Fibroblast of pulmonary artery (primary cell): Measurements from ENCODE around the gene ZDHHC17.
"Not testable (repeated sequence)": the region's sequence is repeated elsewhere in the genome, so short reads cannot be mapped to it uniquely, and the experiment has no call there.

Source experiments
- DNase-seq: peaks from one replicate; pipeline ENCODE4 v3.0.0-alpha.2; 2010; ENCODE audit warnings: low read depth
- H3K4me3 ChIP-seq: replicated peaks from 2 replicates; pipeline ENCODE4 v1.5.1; 2011; ENCODE audit warnings: low read depth, mild to moderate bottlenecking, control low read depth, low read length, moderate library complexity
- TF ChIP-seq, protein P1 (sequence below): IDR thresholded peaks from 2 replicates; pipeline ENCODE4 v1.5.1; 2011; ENCODE audit warnings: mild to moderate bottlenecking, control low read depth, low read length, inconsistent platforms; ENCODE audit errors: missing control alignments

ZDHHC17 gene

DNA sequence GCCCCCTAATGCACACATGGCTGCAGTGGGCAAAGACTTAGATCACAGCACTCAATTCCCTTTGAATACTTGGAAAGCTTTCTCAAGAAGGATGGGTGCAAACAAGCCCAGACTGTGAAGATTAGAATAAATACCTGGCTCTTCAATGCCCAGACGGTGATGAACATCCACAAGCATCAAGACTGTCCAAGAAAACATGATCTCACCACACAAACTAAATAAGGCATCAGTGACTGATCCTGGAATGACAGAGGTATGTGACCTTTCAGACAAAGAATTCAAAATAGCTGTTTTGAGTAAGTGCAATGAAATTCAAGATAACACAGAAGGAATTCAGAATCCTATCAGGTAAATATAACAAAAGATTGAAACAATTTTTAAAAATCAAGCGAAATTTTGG lies 43.8 kb upstream of the ZDHHC17 start:
- TF ChIP-seq, protein P1, sequence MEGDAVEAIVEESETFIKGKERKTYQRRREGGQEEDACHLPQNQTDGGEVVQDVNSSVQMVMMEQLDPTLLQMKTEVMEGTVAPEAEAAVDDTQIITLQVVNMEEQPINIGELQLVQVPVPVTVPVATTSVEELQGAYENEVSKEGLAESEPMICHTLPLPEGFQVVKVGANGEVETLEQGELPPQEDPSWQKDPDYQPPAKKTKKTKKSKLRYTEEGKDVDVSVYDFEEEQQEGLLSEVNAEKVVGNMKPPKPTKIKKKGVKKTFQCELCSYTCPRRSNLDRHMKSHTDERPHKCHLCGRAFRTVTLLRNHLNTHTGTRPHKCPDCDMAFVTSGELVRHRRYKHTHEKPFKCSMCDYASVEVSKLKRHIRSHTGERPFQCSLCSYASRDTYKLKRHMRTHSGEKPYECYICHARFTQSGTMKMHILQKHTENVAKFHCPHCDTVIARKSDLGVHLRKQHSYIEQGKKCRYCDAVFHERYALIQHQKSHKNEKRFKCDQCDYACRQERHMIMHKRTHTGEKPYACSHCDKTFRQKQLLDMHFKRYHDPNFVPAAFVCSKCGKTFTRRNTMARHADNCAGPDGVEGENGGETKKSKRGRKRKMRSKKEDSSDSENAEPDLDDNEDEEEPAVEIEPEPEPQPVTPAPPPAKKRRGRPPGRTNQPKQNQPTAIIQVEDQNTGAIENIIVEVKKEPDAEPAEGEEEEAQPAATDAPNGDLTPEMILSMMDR: no peak
- H3K4me3 ChIP-seq: no peak overlapping the region
- peak; percentile 40 for DNase-seq

DNA sequence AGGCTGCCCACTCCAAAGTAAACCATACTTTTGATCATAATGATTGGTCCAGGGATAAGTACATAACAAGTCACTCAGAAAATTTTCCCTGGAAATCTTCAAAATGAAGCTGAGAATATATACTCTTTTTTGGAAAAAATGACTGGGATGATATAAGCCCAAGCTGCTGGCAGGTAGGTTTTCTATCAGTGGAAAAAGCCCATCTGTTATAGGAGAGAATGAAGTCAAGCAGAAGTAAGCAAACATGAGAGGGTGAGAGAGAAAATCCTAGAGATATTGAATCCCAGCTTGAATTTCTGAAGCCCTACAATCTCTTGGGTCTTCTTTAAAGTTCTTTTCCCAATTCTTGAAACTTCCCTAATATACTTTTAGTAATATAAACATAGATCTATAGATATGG lies 37.3 kb upstream of the ZDHHC17 start:
- H3K4me3 ChIP-seq: no peak overlapping the region
- TF ChIP-seq, protein P1: no peak
- DNase-seq: no peak

DNA sequence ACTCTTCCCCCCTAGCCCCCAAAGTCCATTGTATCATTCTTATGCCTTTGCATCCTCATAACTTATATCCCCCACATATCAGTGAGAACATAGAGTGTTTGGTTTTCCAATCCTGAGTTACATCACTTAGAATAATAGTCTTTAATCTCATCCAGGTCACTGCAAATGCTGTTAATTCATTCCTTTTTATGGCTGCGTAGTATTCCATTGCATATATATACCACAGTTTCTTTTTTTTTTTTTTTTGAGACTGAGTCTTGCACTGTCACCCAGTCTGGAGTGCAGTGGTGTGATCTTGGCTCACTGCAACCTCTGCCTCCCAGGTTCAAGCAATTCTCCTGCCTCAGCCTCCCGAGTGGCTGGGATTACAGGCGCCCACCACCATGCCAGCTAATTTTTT lies 31.7 kb upstream of the ZDHHC17 start:
- DNase-seq, H3K4me3 ChIP-seq: not testable (repeated sequence)

DNA sequence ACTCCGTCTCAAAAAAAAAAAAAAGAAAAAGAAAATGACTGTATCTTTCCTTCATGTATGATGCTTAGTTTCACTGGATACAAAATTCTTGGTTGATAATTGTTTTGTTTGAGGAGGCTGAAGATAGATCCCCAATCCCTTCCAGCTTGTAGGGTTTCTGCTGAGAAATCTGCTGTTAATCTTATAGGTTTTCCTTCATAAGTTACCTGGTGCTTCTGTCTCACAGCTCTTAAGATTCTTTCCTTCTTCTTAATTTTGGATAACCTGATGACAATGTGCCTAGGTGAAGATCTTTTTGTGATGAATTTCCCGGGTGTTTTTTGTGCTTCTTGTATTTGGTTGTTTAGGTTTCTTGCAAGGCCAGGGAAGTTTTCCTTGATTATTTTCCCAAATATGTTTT lies 26.2 kb upstream of the ZDHHC17 start:
- H3K4me3 ChIP-seq, DNase-seq: not testable (repeated sequence)

DNA sequence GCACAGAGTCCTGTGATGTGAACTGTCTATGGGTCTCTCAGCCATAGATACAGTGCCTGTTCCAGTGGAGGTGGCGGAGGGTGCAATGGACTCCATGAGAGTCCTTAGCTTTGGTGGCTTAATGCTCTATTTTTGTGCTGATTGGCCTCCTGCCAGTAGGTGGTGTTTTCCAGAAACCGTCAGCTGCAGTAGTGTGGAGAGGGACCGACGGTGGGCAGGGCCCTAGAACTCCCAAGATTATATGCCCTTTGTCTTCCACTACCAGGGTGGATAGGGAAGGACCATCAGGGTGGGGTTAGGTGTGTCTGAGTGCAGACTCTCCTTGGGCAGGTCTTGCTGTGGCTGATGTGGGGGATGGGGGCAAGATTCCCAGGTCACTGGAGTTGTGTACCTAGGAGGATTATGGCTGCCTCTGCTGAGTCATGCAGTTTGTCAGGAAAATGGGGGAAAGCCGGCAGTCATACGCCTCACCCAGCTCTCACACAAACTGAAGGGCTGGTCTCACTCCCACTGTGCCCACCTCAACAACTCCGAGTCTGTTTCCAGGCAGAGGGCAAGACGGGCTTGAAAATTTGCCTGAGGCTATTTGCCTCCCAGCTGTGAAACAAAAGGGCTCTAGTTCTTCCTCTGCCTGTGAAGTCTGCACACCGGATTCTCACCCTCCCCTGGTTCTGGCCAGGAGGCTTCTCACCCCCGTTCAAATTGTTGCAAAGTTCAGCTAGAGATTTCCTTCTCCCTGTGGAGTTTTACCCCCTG lies 24.9 kb upstream of the ZDHHC17 start:
- no peak overlapping the region for H3K4me3 ChIP-seq
- no peak for DNase-seq
- TF ChIP-seq, protein P1: no peak

GRCh38 chr12:76739896-76740295 lies 24.0 kb upstream of the ZDHHC17 start:
- TF ChIP-seq, protein P1: no peak
- H3K4me3 ChIP-seq: no peak overlapping the region
- no peak for DNase-seq

- TF ChIP-seq, protein P1: no peak
- no peak for DNase-seq
- H3K4me3 ChIP-seq: no peak overlapping the region
Measured at GRCh38 chr12:76740501-76740900, 23.4 kb upstream of the ZDHHC17 start.

DNA sequence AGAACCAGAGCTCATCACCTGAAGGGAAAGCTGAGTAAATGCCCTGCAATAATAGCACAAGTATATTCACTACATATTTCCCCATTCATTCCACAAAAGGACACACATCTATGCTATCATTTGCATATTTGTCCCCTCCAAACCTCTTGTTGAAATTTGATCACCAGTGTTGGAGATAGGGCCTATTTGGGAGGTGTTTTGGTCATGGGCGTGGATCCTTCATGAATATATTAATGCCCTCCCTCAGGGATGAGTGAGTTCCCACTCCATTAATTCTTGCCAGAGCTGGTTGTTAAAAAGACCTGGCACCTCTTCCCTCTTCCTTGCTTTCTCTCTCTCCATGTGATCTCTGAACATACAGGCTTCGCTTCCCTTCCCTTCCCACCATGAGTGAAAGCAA lies 18.6 kb upstream of the ZDHHC17 start:
- TF ChIP-seq, protein P1: no peak
- DNase-seq: no peak
- H3K4me3 ChIP-seq: no peak overlapping the region
